ENCODE data around the gene TMEM183A.

DNA sequence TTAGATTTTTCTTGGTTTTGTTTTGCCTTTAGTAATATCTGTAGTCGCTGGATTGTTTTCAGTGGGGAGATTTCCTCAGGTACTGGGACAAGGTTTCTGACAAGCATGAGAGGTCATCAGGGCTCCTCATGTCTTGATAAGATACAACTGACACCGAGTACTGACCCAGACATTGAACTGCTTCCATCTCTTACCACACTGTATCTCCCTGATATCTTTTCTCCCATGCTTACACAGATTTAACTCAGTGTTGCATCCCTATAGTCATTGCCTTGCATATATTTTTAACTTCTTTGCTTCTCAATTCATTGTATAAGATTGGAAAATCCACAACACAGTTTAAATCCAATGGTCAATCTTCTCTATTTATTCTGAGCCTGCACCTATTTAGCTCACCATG is 27.7 kb upstream of the TMEM183A start:
- no peak for TF ChIP-seq CTCF (conservative IDR thresholded peaks at IDR 0.05; ENCODE audit: low read depth, low read length)
- no peak for TF ChIP-seq EZH2phosphoT487 (IDR thresholded peaks at IDR 0.05; ENCODE audit: borderline replicate concordance, low read length)

Data from PC-3 (cell line).